Fibroblast of upper back skin (primary cell): ENCODE data around the gene CENPE.
"Not testable (repeated sequence)": the region's sequence is repeated elsewhere in the genome, so short reads cannot be mapped to it uniquely, and the experiment has no call there.

Source experiments
- DNase-seq: peaks from one replicate; pipeline ENCODE4 v3.0.0-alpha.2; 2013

The CENPE gene, protein sequence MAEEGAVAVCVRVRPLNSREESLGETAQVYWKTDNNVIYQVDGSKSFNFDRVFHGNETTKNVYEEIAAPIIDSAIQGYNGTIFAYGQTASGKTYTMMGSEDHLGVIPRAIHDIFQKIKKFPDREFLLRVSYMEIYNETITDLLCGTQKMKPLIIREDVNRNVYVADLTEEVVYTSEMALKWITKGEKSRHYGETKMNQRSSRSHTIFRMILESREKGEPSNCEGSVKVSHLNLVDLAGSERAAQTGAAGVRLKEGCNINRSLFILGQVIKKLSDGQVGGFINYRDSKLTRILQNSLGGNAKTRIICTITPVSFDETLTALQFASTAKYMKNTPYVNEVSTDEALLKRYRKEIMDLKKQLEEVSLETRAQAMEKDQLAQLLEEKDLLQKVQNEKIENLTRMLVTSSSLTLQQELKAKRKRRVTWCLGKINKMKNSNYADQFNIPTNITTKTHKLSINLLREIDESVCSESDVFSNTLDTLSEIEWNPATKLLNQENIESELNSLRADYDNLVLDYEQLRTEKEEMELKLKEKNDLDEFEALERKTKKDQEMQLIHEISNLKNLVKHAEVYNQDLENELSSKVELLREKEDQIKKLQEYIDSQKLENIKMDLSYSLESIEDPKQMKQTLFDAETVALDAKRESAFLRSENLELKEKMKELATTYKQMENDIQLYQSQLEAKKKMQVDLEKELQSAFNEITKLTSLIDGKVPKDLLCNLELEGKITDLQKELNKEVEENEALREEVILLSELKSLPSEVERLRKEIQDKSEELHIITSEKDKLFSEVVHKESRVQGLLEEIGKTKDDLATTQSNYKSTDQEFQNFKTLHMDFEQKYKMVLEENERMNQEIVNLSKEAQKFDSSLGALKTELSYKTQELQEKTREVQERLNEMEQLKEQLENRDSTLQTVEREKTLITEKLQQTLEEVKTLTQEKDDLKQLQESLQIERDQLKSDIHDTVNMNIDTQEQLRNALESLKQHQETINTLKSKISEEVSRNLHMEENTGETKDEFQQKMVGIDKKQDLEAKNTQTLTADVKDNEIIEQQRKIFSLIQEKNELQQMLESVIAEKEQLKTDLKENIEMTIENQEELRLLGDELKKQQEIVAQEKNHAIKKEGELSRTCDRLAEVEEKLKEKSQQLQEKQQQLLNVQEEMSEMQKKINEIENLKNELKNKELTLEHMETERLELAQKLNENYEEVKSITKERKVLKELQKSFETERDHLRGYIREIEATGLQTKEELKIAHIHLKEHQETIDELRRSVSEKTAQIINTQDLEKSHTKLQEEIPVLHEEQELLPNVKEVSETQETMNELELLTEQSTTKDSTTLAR (N-terminal part only)

DNA sequence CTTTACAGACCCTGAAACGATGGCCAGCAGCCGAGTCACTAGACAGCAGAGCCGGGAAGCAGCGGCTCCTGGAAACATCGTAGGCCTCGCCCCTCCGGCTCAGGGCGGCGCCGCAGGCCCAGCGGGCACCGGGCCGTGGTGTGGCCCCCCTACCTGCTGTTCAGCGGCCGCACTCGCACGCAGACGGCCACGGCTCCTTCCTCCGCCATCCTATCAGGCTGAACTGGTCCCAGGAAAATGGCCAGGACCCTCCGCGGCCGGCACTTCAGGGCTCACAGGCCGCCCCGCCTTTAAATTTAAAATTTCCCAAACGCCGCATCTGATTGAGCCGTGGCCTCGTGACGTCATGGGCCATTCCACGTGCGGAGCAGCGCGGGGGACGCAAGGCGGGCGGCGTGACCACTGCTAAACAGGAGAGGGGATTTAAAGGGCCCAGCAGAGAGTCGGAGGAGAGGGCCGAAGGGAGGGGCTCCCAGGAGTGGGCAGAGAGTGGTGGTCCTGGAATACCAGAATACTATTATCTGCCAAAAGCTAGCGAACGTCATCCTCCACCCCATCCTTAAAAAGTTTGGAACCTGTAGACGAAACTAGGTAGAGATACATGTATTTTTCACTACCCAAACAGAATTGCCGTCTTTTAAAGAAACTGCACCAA, at the start of gene CENPE:
TSS of gene CENPE (minus strand) at position 233 of the 655 bp plus-strand sequence. CDS start at position 209, 24 bp downstream.
- peak; percentile 84 for DNase-seq

DNA sequence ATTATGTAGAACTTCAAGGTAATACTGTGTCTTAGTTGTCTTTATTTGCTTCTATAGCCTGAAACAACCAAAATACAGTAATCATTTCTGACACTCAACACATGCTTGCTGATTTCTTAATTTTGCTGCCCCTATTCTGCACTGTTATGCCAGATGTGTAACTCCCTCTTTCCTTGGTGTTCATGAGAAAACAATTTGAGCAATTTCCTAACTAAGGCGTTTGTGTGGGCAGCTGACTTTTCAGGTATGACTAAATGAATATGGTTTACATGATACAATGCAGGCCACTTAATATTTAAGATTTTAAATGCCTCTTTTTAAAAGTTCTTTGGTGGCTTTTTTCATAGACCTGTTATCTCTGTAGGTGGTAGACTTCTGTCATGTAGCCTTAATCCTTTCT, 46.1 kb upstream of the CENPE start:
- no peak for DNase-seq

DNA sequence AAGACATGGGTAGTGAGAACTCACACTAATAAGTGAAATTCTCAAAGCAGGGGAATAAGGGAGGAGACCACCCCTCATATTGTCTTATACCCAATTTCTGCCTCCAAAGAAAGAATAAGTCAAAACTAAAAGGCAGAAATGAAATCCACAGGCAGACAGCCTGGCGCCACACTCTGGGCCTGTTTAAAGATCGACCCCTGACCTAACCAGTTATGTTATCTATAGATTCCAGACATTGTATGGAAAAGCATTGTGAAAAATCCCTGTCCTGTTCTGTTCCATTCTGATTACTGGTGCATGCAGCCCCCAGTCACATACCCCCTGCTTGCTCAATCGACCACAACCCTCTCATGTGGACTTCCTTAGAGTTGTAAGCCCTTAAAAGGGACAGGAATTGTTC, 32.8 kb upstream of the CENPE start:
- DNase-seq, result not testable (repeated sequence)

DNA sequence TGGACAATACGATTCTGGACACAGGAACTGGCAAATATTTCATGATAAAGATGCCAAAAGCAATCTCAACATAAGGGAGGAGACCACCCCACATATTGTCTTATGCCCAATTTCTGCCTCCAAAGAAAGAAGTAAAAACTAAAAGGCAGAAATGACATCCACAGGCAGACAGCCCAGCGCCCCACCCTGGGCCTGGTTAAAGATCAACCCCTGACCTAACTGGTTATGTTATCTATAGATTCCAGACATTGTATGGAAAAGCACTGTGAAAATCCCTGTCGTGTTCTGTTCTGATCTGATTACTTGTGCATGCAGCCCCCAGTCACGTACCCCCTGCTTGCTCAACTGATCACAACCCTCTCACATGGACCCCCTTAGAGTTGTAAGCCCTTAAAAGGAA, 25.4 kb upstream of the CENPE start:
- DNase-seq, result not testable (repeated sequence)

DNA sequence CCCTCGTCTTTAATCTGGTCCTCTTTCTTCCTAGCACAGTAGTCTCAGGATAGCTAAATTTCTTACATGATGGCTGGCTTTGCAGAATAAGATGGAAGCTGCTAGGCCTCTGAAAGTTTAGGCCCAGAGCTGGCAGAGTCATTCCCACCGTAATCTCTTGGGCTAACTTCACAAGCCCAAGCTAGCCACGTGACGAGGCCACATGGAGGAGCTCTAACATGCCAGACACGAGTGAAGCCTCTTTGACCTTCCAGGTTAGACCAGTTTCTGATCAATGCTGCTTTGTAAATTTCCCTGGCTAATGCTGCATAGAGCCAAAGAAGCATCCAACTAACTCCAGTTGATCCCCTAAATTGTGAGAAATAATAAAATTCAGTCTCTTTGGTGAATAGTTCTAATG, 9.5 kb upstream of the CENPE start:
- no peak for DNase-seq

DNA sequence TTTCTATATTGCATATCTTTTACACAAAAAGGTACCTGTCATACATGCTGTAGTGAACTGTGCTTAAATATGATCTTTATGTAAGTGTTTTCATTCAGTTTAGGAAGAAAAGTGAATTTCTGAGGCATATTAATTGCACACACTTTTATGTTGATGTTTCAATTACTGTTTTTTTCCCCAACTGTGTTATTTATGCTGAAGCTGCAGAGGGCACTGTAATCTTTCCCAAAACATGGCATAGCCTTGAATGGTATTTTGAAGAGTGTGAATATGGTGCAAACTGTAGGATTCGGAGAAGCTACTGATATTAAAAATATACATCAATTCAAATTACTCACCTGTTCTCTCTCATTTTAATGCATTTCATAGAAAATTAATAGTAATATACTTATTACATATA, 6.0 kb upstream of the CENPE start:
- no peak for DNase-seq

DNA sequence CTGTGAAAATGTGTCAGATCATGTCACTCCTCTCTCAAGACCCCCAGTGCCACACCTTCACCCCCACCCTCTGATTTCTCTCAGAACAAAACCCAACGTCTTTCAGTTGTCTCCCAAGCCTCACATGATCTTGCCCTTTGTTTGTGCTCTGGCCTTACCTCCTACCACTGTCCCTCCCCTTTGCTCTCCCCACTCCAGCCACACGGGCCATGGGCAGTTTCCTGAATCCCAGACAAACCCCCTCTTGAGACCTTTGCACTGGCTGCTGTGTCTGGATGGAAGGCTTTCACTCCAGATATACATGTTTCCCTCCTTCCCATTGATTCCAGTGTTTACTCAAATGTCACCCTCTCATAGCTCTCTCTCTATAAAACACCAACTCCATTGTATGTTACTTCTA, 3.6 kb upstream of the CENPE start:
- DNase-seq, result no peak

DNA sequence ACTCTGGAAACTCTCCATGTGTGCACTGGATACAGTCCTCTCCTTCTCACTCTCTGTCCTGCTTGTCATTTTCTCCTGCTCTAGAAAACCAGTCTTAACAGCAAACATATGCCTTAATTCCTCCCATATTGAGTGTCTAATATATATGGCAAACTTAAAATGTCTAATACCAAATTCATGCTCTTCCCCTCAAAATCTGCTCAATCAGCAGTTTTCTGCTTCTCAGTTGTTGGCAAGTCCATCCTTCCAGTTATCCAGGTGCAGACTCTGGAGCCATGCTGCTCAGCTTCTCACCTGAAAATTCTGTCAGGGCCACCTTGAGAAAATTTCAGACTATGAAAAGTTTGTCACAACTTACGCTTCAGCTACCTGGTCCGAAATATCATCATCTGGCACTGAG, 3.1 kb upstream of the CENPE start:
- no peak for DNase-seq

DNA sequence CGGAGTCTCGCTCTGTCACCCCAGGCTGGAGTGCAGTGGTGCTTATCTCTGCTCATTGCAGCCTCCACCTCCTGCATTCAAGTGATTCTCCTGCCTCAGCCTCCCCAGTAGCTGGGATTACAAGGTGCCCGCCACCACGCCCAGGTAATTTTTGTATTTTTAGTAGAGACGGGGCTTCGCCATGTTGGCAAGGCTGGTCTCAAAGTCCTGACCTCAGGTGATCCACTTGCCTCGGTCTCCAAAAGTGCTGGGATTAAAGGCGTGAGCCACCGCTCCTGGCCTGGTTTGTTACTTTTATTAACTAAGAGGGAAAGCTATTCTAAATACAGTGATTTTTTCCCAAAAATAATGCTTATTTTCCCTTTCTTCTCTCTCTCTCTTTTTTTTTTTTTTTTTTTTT, 866 bp upstream of the CENPE start:
- DNase-seq, result no peak

DNA sequence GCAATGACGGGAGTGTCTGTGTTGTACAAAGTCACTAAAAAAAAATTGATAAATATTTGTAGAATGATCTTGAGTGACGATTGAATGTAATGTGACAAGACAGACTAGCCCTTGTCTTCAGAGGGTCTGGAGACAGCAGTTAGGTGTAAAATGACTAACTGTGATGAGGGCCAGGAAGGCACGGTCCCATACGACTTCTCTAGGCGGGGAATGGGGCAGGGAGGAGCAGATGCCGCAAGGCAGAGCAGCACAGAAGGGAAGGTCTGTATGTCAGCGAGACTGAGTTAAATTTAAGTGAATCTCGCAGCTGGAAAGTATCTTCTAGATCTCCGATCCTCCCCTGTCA, 405 bp downstream of the CENPE start:
- DNase-seq, result no peak

DNA sequence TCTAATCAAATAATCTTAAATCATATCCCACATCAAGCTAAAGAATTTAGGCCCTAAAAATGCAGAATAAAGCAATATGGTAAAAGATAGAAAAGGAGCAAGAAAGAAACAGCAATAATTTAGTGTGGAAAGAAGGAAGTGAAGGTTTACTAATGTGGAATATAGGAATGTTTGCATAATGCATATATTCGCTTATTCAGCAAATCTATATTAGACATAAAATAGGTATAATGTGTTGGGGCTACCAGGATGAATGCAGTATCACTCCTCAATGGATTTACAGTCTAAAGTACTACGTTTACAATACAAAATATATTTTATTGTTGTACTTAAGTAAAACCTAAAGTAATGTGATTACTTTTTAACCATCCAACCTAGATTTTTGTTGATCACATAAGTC, 4.7 kb downstream of the CENPE start:
- no peak for DNase-seq

DNA sequence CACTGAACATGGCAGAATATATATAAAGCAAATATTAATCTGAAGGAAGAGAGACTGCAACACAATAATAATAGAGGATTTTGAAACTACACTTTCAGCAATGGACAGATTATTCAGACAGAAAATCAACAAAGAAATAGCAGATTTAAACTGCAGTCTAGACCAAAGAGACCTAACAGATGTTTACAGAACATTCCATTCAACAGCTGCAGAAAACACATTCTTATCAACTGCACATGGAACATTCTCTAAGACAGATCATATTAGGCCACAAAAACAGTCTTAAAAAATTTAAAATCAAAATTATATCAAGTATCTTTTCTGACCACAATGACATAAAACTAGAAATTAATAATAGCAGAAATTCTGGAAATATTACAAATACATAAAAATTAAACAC, 27.1 kb downstream of the CENPE start:
- peak; percentile 8 for DNase-seq

DNA sequence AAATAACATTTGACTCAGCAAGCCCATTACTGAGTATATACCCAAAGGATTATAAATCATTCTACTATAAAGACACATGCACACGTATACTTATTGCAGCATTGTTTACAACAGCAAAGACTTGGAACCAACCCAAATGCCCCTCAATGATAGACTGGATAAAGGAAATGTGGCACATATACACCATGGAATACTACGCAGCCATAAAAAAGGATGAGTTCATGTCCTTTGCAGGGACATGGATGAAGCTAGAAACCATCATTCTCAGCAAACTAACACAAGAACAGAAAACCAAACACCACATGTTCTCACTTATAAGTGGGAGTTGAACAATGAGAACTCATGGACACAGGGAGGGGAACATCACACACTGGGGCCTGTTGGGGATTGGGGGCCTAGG, 28.4 kb downstream of the CENPE start:
- DNase-seq, result not testable (repeated sequence)

DNA sequence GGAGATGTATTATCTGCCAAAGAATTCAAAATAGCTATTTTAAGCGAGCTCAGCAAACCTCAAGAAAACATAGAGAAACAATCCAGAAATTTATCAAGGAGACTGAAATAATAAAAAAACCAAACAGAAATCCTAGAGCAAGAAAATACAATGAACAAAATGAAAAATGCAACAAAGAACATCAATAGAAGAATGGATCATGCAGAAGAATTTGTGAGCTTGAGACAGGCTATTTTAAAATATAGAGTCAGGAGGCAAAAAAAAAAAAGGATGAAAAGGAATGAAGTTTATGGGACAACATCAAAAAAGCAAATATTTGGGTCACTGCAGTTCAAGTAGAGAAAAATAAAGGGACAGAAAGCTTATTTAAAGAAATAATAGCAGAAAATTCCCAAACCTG, 29.1 kb downstream of the CENPE start:
- DNase-seq, result no peak

DNA sequence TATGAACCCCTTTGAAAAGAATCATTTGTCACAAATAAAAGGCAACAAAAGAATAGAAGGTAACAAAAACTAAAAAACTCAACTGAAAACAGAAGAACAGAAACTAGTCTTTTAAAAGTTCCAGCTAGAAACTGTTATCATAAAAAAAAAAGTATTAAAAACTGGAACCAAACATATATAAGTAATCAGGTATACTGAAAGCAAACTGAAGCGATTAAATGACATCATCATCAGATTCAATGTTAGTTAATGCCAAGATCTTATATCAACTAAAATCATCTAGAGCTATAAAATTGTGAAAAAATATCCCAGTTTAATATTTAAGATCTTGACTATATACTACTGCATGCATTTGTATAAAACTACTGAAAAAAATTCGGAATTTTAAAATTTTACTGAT, 36.0 kb downstream of the CENPE start:
- no peak for DNase-seq

DNA sequence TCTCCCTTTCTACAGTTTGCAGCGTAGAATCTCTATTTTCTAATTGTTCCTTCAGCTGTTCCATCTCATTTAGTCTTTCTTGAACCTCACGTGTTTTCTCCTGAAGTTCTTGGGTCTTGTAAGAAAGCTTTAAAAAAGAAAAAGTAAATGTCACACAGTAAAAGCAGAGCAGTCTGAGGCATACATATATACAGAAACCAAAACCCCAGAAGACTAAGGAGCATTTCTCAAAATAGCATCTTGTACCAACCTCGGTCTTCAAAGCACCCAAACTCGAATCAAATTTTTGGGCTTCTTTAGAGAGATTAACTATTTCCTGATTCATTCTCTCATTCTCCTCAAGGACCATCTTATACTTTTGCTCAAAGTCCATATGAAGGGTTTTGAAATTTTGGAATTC, 39.4 kb downstream of the CENPE start:
- no peak for DNase-seq

DNA sequence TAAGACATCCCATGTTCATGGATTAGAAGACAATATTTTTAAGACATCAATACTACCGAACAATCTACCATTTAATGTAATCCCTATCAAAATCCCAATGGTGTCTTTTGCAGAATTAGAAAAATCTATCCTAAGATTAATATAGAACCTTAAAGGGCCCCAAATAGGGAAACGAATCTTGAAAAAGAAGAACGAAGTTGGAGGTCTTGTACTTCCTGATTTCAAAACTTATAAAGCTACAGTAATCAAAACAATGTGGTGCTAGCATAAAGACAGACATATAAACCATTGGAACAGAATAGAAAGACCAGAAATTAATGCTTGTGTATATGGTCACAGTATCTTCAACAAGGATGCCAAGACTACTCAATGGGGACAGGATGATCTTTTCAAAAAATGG, 42.0 kb downstream of the CENPE start:
- DNase-seq, result no peak

DNA sequence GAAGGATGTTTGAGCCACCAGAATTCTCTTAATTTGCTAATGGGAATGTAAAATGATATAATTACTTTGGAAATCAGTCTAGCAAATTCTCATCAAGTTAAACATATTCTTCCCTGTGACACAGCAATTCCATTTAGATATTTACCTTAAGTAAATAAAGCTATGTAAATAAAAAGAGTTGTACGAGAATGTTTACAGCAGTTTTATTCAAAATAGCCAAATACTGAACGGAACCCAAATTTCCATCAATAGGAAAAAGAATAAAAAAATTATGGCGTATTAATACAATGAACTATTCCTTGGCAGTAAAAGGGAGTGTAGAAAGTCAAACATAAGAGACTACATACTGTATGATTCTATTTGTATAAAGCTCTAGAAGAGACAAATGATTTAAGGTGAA, 45.8 kb downstream of the CENPE start:
- DNase-seq, result no peak

DNA sequence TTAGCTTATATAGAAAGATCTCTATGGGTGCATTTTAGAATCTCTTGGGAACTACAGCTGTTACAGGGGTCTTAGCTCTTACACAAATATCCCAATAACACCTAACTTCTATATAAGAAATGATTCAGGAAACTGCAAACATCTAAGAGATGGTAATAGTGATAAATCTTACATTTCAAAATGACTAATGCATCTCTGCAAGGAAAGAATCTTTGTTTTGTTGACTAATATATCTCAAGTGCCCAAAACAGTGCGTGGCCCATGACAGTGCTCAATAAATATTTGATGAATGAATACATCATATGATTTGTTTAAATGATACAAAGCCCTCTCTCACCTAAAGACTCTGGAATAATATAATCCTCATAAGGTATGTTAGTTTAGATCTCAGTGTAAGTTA, 47.5 kb downstream of the CENPE start:
- DNase-seq, result peak; percentile 35

DNA sequence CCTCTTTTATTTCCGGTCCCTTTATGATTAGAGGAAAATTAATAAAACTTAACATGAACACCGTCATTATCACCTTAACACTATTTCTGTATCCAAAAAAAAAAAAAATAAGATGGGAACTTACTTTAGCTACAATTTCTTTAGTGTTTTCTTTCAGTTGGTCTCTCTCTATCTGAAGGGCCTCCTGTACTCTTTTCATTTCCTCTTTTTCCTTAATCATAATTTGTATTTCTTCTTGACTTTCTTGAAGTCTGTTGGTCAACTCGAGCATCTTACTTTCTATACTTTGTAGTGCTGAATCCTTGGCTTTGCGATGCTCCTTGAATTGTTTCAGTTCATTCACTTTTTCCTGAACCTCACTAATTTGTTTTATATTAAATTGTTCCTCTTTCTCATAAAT, 53.2 kb downstream of the CENPE start:
- no peak for DNase-seq

DNA sequence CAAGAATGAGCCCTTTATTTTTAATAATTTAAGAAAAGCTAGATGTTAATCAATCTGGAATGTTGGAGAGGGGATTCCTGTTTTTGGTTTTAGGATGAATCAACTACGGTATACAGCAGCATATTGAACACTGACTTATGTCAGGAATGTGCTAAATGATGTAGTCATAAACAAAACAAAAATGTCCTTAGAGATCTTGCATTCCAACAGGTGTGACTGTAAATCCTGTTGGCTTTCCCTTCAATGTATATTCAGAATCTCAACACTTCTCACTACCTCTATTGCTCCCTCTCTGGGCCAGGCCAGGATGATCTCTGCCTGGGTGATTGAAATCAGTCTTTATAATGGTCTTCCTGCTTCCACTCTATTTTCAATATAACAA, 60.7 kb downstream of the CENPE start:
- peak; percentile 32 for DNase-seq

DNA sequence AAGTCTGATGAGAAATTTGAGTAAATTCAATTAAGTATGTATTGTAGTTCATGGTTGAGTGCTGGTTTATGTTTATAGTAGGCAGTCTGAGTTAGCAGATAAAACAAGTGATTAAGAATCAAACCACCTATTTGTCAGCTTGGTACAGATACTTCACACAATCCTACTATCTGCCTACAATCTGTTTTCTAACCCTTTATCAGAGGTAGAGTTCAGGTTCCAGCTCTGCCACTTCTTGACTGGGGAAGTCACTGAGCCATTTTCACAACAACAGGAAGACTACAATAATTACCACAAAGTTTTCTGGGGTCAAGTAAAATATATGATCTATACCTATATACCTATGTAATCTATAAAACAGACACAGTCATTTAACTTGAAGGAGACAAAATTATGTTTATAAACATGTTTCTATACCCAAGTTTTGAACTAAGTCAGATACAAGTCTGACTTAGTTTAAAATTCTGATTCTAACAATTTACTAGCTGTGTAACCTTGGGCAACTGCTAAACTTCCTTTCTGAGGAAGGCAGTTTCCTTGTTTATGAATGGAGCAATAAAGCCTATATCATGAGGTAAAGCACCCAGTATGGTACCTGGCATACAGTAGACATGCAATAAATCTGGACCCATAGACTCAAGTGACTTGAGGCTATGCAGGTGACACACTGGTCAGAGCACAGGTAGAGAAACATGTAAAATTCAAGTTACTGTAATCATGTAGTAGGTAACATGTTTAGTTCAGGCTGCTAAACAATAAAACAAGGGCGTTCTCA, 61.3 kb downstream of the CENPE start:
- no peak for DNase-seq
